K562 (cell line): ENCODE data around the gene ACADVL. TPM values are rescaled to one million over a fixed set of nuclear protein-coding genes. Genes with fewer than 3 reads are reported as not detected.

Experiments used
- CHD7 ChIP-seq: fragments of 200-600 bp; sonication (generic); IDR thresholded peaks from one replicate; pipeline ENCODE4 v1.6.1; 2012; ENCODE audit warnings: mild to moderate bottlenecking, low read depth, low read length, inconsistent platforms
- KLF13 ChIP-seq: fragments of 450-650 bp; IDR thresholded peaks from 2 replicates; pipeline ENCODE4 v1.6.1; 2016; ENCODE audit warnings: missing genetic modification characterization, low read depth, mild to moderate bottlenecking, missing compliant biosample characterization, moderate library complexity, borderline replicate concordance
- MBD1 ChIP-seq: fragments of 250-450 bp; sonication (Bioruptor Pico); IDR thresholded peaks from 2 replicates; pipeline ENCODE4 v1.8.0; 2022; ENCODE audit warnings: inconsistent platforms
- MXI1 ChIP-seq: IDR thresholded peaks from 2 replicates; pipeline ENCODE4 v1.6.1; 2011; ENCODE audit warnings: low read depth, mild to moderate bottlenecking, improper control_type of control experiment, low read length
- SIN3A ChIP-seq, 2 experiments: fragments of 150-350 bp in 1 of 2; IDR thresholded peaks; 2 replicates each; pipeline ENCODE4 v1.6.1; 2011 to 2016; ENCODE audit warnings: borderline replicate concordance in 2 of 2, low read depth in 2 of 2, low read length in 2 of 2, mild to moderate bottlenecking in 2 of 2, moderate library complexity in 2 of 2; ENCODE audit not compliant: control insufficient read depth in 1 of 2
- ZNF121 ChIP-seq: sonication (generic); formaldehyde crosslinking; conservative IDR thresholded peaks from 2 replicates; pipeline ENCODE4 v1.8.0; 2022; ENCODE audit warnings: missing genetic modification reagents
- polyA plus RNA-seq, 8 experiments: library from polyadenylated mRNA; depleted of rRNA in 4 of 8; stranded (reverse) in 5 of 8; unstranded in 3 of 8; fragments of >200 nt; fragmentation: Nextera tagmentation in 2 of 8; fragmentation: Illumina TruSeq in 1 of 8; extraction: Ambion mirVana in 2 of 8; extraction: Trizol in 1 of 8; gene quantifications; 2 replicates each; pipeline versions ENCODE4 v1.2.1 to v1.2.3, GENCODE V29; 2011 to 2014; ENCODE audit warnings: inconsistent platforms in 1 of 8, missing spikeins in 1 of 8
- total RNA-seq, 7 experiments: library from RNA; depleted of rRNA in 6 of 7; stranded (reverse); fragments of >200 nt in 6 of 7; fragmentation: Illumina TruSeq in 2 of 7; extraction: Trizol in 2 of 7; gene quantifications; 2 replicates each; pipeline versions ENCODE4 v1.2.1 to v1.2.3, GENCODE V29; 2011 to 2021; ENCODE audit warnings: low replicate concordance in 1 of 7
- TF ChIP-seq, protein P1 (sequence below): sonication (generic); formaldehyde crosslinking; IDR thresholded peaks from 2 replicates; pipeline ENCODE4 v1.9.0; 2022; ENCODE audit warnings: mild to moderate bottlenecking, missing genetic modification reagents

The ACADVL gene
- total and polyA plus RNA-seq, 9 of the 15 experiments (the other 6 are each of a cell fraction or from before 2014, with no cell fraction given), result 25.5 to 449 (median 214) TPM

- TF ChIP-seq CHD7, result no peak
- no peak for TF ChIP-seq MXI1
- no peak for TF ChIP-seq ZNF121 (CRISPR knock-in tag)
- TF ChIP-seq, protein P1, sequence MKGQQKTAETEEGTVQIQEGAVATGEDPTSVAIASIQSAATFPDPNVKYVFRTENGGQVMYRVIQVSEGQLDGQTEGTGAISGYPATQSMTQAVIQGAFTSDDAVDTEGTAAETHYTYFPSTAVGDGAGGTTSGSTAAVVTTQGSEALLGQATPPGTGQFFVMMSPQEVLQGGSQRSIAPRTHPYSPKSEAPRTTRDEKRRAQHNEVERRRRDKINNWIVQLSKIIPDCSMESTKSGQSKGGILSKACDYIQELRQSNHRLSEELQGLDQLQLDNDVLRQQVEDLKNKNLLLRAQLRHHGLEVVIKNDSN (CRISPR knock-in tag), result 0 out of 2 replicates have a peak, but pooled peaks have one; percentile 23
- no peak for TF ChIP-seq MBD1 (CRISPR knock-in tag)
- no peak for TF ChIP-seq KLF13 (tag)
- no peak for TF ChIP-seq SIN3A (IDR thresholded peaks at IDR 0.05; ENCODE audit: borderline replicate concordance in 2 of 2, control insufficient read depth in 1 of 2, low read depth in 2 of 2, low read length in 2 of 2)
These were observed 16.2 kb downstream of the ACADVL start (continued) for GRCh38 chr17:7235693-7236665.
